Measurements from ENCODE around the gene BMAL1. TPM values are rescaled to one million over a fixed set of nuclear protein-coding genes. Genes with fewer than 3 reads are reported as not detected.
A peak's percentile ranks its signal among the peaks of the same experiment; 100 is the strongest.

BMAL1 gene
- total and polyA plus RNA-seq, 2 of the 4 experiments (the other 2 are of a cell fraction), result 8.8 to 9.9 TPM

DNA sequence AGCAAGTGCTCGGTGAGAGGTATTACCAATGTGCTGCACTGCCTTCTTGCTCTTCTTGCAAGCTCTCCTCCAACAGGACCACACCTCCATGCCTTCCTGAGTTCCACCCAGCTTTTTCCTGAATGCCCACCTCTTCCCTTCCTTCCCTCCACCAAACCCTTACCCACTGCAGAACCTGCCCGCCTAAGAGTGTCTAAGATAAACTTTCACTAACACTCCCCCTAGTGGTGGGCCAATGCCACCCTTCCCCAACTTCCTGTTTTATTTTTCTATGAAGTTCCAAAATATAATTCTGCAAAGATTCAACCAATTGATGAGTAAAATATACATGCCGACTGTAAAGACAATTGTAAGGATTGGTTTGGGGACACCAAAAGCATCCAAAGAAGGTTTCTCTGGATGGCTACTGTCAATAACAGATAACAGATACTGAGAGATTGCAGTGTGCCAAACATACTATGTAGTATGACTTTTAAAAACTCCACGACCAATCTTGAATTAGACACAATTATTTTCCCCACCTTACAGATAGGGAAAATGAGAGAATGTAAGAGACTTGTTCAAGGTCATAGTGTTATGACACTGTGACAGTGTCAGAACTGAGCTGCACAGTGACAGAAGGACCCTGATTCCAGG is 38.6 kb upstream of the BMAL1 start:
- Histone ChIP-seq H4K91ac (ENCODE audit: insufficient read depth, low read depth, low read length) (no peak overlapping the region), H3K27me3 (ENCODE audit: control insufficient read depth, insufficient read depth, low read length) (no peaks in the 10 kb centered on the region), H3K27ac (ENCODE audit: insufficient read depth, low read length) (no peak overlapping the region), H4K8ac (ENCODE audit: low read depth in 2 of 2, low read length in 2 of 2) (peak overlapping the region in 1 of 2 experiments; percentile 32; a peak in 1 of 4 replicates), H3K9ac (ENCODE audit: low read depth, low read length) (no peak overlapping the region), H3K9me3 (ENCODE audit: control insufficient read depth, insufficient read depth, low read length) (no peaks in the 10 kb centered on the region), H2BK5ac (ENCODE audit: low read depth, low read length, poor library complexity, severe bottlenecking) (no peak overlapping the region), H3K4me2 (ENCODE audit: low read depth, low read length) (no peak overlapping the region), H2BK15ac (ENCODE audit: low read depth, low read length) (no peak overlapping the region; the same call in 2 of the 3 replicates), H2AK9ac (replicated peaks; ENCODE audit: low read depth, low read length, poor library complexity) (no peak overlapping the region), H3K4me1 (ENCODE audit: control insufficient read depth, insufficient read depth, low read length) (no peaks in the 10 kb centered on the region), H2BK120ac (ENCODE audit: low read depth, low read length) (peak overlapping the region; percentile 68; the same call in 1 of the 2 replicates), H3K23ac (ENCODE audit: low read depth, low read length) (no peak overlapping the region), H3K4me3 (ENCODE audit: insufficient read depth, low read depth, low read length) (no peak overlapping the region), H4K5ac (ENCODE audit: low read depth, low read length) (no peak overlapping the region), H2AK5ac (ENCODE audit: low read depth, low read length) (peak overlapping the region; percentile 23; the same call in 1 of the 2 replicates), H3K18ac (ENCODE audit: low read depth, low read length) (no peak overlapping the region), H3K56ac (ENCODE audit: extremely low read depth, insufficient read depth, low read length) (no peak overlapping the region), H3K79me1 (ENCODE audit: low read depth in 1 of 2, low read length in 2 of 2) (no peaks in the 10 kb centered on the region), H3K36me3 (ENCODE audit: control insufficient read depth, insufficient read depth, low read length) (no peaks in the 10 kb centered on the region), H4K20me1 (ENCODE audit: insufficient read depth, low read length) (no peaks in the 10 kb centered on the region), H3K14ac (replicated peaks; ENCODE audit: low read depth, low read length) (no peak overlapping the region; the same call in 1 of the 2 replicates), H3K9me1 (ENCODE audit: insufficient read depth, low read length) (no peaks in the 10 kb centered on the region), H3K4ac (ENCODE audit: low read depth, low read length) (peak overlapping the region; percentile 41; the same call in 1 of the 2 replicates), H2BK20ac (ENCODE audit: low read depth, low read length) (peak overlapping the region; percentile 63; the same call in 1 of the 2 replicates), H2AFZ (replicated peaks; ENCODE audit: low read length, poor library complexity) (peak overlapping the region; percentile 47)
- BruUV-seq (replicated peaks), result no TSS peak
- in situ Hi-C loops (cut with MboI; ENCODE audit: low sequenced_read_pairs), result no loop called here
- CTCF ChIA-PET, result interaction anchor here (0.6 to 2.3 kb wide), 6 partner anchors 9 to 273 kb away, joined by 3 to 9 read pairs (median 3); no protein-coding TSS in a partner anchor
- dilution Hi-C loops (cut with HindIII; ENCODE audit: low sequenced_read_pairs, unreplicated experiment), result no loop called here
- peak; percentile 81 for ATAC-seq (ENCODE audit: low read depth)
- TF ChIP-seq, protein P1, sequence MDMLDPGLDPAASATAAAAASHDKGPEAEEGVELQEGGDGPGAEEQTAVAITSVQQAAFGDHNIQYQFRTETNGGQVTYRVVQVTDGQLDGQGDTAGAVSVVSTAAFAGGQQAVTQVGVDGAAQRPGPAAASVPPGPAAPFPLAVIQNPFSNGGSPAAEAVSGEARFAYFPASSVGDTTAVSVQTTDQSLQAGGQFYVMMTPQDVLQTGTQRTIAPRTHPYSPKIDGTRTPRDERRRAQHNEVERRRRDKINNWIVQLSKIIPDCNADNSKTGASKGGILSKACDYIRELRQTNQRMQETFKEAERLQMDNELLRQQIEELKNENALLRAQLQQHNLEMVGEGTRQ (IDR thresholded peaks at IDR 0.05; ENCODE audit: low read depth, low read length), result no peak
- TF ChIP-seq NFE2L2 (IDR thresholded peaks at IDR 0.05; ENCODE audit: low read depth, low read length) (no peak), SMC3 (IDR thresholded peaks at IDR 0.05; ENCODE audit: low read depth, low read length) (peak; percentile 63), RAD21 (IDR thresholded peaks at IDR 0.05; ENCODE audit: low read length) (peak; percentile 57)
- TF ChIP-seq, protein P2, sequence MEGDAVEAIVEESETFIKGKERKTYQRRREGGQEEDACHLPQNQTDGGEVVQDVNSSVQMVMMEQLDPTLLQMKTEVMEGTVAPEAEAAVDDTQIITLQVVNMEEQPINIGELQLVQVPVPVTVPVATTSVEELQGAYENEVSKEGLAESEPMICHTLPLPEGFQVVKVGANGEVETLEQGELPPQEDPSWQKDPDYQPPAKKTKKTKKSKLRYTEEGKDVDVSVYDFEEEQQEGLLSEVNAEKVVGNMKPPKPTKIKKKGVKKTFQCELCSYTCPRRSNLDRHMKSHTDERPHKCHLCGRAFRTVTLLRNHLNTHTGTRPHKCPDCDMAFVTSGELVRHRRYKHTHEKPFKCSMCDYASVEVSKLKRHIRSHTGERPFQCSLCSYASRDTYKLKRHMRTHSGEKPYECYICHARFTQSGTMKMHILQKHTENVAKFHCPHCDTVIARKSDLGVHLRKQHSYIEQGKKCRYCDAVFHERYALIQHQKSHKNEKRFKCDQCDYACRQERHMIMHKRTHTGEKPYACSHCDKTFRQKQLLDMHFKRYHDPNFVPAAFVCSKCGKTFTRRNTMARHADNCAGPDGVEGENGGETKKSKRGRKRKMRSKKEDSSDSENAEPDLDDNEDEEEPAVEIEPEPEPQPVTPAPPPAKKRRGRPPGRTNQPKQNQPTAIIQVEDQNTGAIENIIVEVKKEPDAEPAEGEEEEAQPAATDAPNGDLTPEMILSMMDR (conservative IDR thresholded peaks at IDR 0.05; ENCODE audit: low read depth, low read length), result peak; percentile 76
- 71% methylated on average over 1 of the region's 4 CpGs; no CpG with 5 or more reads in 1 of the 2 experiments for WGBS, 2 experiments (ENCODE audit: extremely low coverage in 2 of 2, insufficient read length in 1 of 2)
- DNase-seq, result peak; percentile 41
- intact Hi-C loops (cut with micrococcal nuclease), result no loop called here
- POLR2A ChIA-PET (ENCODE audit: unreplicated experiment), result no interaction called here

Data from IMR-90 (cell line).